Measurements from ENCODE around the gene CEP41.

Gene CEP41

GRCh38 chr7:130398526-130399090 lies 42.2 kb downstream of the CEP41 start:
- H3K4me3 ChIP-seq (ENCODE audit: low read depth, low read length): no peak overlapping the region
- TF ChIP-seq CTCF (IDR thresholded peaks at IDR 0.05; ENCODE audit: borderline replicate concordance, insufficient read depth, low read depth, low read length): no peak

- H3K4me3 ChIP-seq (ENCODE audit: low read depth, low read length): no peak overlapping the region
- TF ChIP-seq CTCF (IDR thresholded peaks at IDR 0.05; ENCODE audit: borderline replicate concordance, insufficient read depth, low read depth, low read length): no peak
Observed at GRCh38 chr7:130397758-130398073, 43.1 kb downstream of the CEP41 start.

GRCh38 chr7:130397051-130397757 lies 43.6 kb downstream of the CEP41 start:
- TF ChIP-seq CTCF (IDR thresholded peaks at IDR 0.05; ENCODE audit: borderline replicate concordance, insufficient read depth, low read depth, low read length): no peak
- H3K4me3 ChIP-seq (ENCODE audit: low read depth, low read length): no peak overlapping the region

GRCh38 chr7:130396109-130396508 lies 44.7 kb downstream of the CEP41 start:
- no peak for TF ChIP-seq CTCF (IDR thresholded peaks at IDR 0.05; ENCODE audit: borderline replicate concordance, insufficient read depth, low read depth, low read length)
- no peak overlapping the region for H3K4me3 ChIP-seq (ENCODE audit: low read depth, low read length)

GRCh38 chr7:130395421-130395820 lies 45.4 kb downstream of the CEP41 start:
- no peak for TF ChIP-seq CTCF (IDR thresholded peaks at IDR 0.05; ENCODE audit: borderline replicate concordance, insufficient read depth, low read depth, low read length)
- H3K4me3 ChIP-seq (ENCODE audit: low read depth, low read length): no peak overlapping the region

GRCh38 chr7:130394421-130395195 lies 46.2 kb downstream of the CEP41 start:
- no peak overlapping the region for H3K4me3 ChIP-seq (ENCODE audit: low read depth, low read length)
- no peak for TF ChIP-seq CTCF (IDR thresholded peaks at IDR 0.05; ENCODE audit: borderline replicate concordance, insufficient read depth, low read depth, low read length)

All from GM12875 (cell line).